Measurements from ENCODE around the gene FETUB. TPM values are rescaled to one million over a fixed set of nuclear protein-coding genes. Genes with fewer than 3 reads are reported as not detected.

FETUB gene
- total RNA-seq, 4 donors from 2014 or later: not detected

DNA sequence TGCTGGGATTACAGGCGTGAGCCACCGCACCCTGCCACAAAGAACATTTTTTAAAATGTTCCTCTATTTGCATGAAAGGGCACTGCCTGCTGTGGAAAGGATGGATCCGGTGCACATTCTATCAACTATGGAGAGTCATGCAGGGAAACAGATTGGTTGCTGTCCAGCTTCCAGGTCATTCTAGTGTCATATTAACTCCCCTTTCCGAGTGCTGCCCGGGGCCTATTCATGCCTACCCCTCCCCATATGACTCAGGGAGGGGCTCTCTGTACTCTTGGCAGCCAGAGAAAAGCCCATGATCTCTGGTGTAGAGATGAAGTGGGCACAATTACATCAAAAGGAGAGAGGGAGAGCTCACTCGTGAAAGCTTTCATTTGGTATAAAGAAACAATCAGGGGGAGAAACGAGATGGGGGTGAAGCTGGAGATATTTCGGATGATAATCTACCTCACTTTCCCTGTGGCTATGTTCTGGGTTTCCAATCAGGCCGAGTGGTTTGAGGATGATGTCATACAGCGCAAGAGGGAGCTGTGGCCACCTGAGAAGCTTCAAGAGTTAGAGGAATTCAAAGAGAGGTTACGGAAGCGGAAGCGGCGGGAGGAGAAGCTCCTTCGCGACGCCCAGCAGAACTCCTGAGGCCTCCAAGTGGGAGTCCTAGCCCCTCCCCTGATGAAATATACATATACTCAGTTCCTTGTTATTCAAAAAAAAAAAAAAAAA lies 43.5 kb upstream of the FETUB start:
- H3K27ac ChIP-seq: no peak overlapping the region
- no peaks in the 10 kb centered on the region for H3K27me3 ChIP-seq
- peaks cover 0 to 13% (median 0%) of the 10 kb centered on the region in 4 donors for H3K4me1 ChIP-seq
- no peak for TF ChIP-seq CTCF (IDR thresholded peaks at IDR 0.05)
- no peak for TF ChIP-seq POLR2A (IDR thresholded peaks at IDR 0.05)
- no peak overlapping the region for H3K4me3 ChIP-seq
- no peaks in the 10 kb centered on the region for H3K9me3 ChIP-seq
- H3K36me3 ChIP-seq: no peaks in the 10 kb centered on the region
- no peak for DNase-seq

GRCh38 chr3:186598108-186598784 lies 42.0 kb upstream of the FETUB start:
- H3K27ac ChIP-seq: peak overlapping the region in 1 of 4 donors; percentile 58
- H3K27me3 ChIP-seq: no peaks in the 10 kb centered on the region
- no peak overlapping the region for H3K4me3 ChIP-seq
- no peaks in the 10 kb centered on the region for H3K36me3 ChIP-seq
- TF ChIP-seq CTCF (IDR thresholded peaks at IDR 0.05) (no peak), POLR2A (IDR thresholded peaks at IDR 0.05) (no peak)
- H3K4me1 ChIP-seq: peaks cover 0 to 12% (median 0%) of the 10 kb centered on the region in 4 donors
- no peak for DNase-seq
- H3K9me3 ChIP-seq: no peaks in the 10 kb centered on the region

GRCh38 chr3:186598794-186599141 lies 41.4 kb upstream of the FETUB start:
- Histone ChIP-seq H3K4me1 (peaks cover 0 to 7% (median 0%) of the 10 kb centered on the region in 4 donors), H3K4me3 (no peak overlapping the region), H3K36me3 (no peaks in the 10 kb centered on the region), H3K27me3 (no peaks in the 10 kb centered on the region), H3K9me3 (no peaks in the 10 kb centered on the region), H3K27ac (peak overlapping the region in 2 of 4 donors; percentile 54 to 58)
- no peak for DNase-seq
- TF ChIP-seq CTCF (IDR thresholded peaks at IDR 0.05): no peak
- no peak for TF ChIP-seq POLR2A (IDR thresholded peaks at IDR 0.05)

DNA sequence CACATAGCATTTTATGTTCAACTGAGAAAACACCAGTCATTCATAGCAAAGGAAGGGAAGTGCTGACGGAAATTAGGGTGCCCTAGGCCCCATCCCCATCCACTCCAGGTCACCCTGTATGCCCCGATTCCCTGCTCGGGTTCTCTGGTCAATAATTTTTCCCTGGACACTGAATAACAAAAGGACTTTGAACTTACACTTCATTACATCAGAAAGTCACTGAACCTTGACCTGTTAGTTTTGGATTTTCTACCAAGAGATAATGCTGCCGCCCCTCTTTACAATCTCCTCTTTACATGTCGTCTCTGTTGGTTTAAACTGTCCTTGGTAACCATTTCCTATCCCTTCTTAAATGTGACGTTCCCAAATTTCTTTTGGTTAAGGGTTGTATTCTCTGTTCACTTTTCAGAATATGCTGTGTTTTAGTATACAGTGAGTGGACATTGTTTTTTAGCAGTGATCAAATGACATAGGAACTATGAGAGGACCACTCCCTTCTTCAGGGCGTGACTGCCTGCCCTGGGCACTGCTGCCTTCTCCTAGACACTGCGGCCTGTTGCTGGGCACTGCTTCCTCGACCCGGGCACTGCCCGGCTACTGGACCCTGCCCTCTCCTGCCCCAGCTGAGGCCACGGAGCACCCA lies 40.9 kb upstream of the FETUB start:
- Histone ChIP-seq H3K36me3 (no peaks in the 10 kb centered on the region), H3K27ac (peak overlapping the region in 2 of 4 donors; percentile 54 to 58), H3K4me3 (peak overlapping the region in 1 of 4 donors; percentile 11), H3K4me1 (peaks cover 0 to 5% (median 0%) of the 10 kb centered on the region in 4 donors), H3K27me3 (no peaks in the 10 kb centered on the region), H3K9me3 (no peaks in the 10 kb centered on the region)
- TF ChIP-seq CTCF (IDR thresholded peaks at IDR 0.05) (no peak), POLR2A (IDR thresholded peaks at IDR 0.05) (no peak)
- peak in 2 of 3 donors; percentile 57 to 70 for DNase-seq

DNA sequence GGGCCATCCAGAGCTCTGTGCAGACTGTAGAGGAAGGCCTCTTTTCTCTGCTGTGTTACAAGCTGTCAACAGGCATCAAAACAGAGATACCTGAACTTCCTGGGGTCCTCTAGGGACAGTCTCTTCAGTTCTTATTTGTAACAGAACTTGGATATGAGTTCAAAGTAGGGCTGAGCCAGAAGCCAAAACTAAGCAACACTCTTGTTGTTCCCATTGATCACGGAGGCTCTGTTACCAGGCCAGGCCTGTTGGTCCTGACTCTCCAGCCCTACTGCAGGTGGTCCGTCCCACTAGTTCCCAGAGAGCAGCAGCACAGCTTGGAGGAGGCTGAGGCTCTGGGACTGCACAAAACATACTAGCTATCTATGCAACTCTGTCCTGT lies 40.4 kb upstream of the FETUB start:
- H3K27me3 ChIP-seq: no peaks in the 10 kb centered on the region
- DNase-seq: no peak
- no peak for TF ChIP-seq POLR2A (IDR thresholded peaks at IDR 0.05)
- TF ChIP-seq CTCF (IDR thresholded peaks at IDR 0.05): no peak
- H3K4me3 ChIP-seq: peak overlapping the region in 1 of 4 donors; percentile 11
- H3K9me3 ChIP-seq: no peaks in the 10 kb centered on the region
- H3K27ac ChIP-seq: peak overlapping the region in 2 of 4 donors; percentile 54 to 58
- H3K36me3 ChIP-seq: no peaks in the 10 kb centered on the region
- no peaks in the 10 kb centered on the region for H3K4me1 ChIP-seq

Data from Peyer's patch (tissue), 4 donors.